A549 (cell line): ENCODE results near the gene ADAMTS12. TPM values are rescaled to one million over a fixed set of nuclear protein-coding genes. Genes with fewer than 3 reads are reported as not detected.

Experiments used
- ATAC-seq, 2 experiments: fragments of 200-7000 bp in 1 of 2; fragments of >200 bp in 1 of 2; cut with Nextera tagmentation in 1 of 2; cut with Tn5 transposase in 1 of 2; 3 replicates each; pipeline versions ENCODE4 v1.8.0 to v1.9.1; 2018 to 2020; ENCODE audit warnings: mild to moderate bottlenecking in 1 of 2, moderate library complexity in 1 of 2
- CTCF ChIA-PET: fragments of 300-600 bp; sonication (Branson Sonifier 250); formaldehyde crosslinking; extraction: SDS; loops from one replicate; lab custom pipeline; 2021; ENCODE audit warnings: antibody characterized with exemption, inconsistent platforms; lab: Yijun Ruan, JAX
- POLR2A ChIA-PET: fragments of 350-600 bp; formaldehyde crosslinking; extraction: SDS; loops from one replicate; lab custom pipeline; 2021; ENCODE audit warnings: antibody characterized with exemption, inconsistent platforms; lab: Yijun Ruan, JAX
- DNase-seq, 2 experiments: peaks; one replicate each; pipeline versions ENCODE4 v3.0.0 to v3.0.0-alpha.2; 2011 to 2016; ENCODE audit warnings: low read depth in 1 of 2, low spot score in 1 of 2
- FAIRE-seq: peaks from 2 replicates; lab custom pipeline; 2011; peaks lifted over from hg19 to GRCh38; lab: Jason Lieb, UNC
- H3K27ac ChIP-seq, 2 experiments: fragments of >200 bp; sonication (Bioruptor Twin); formaldehyde crosslinking; 3 replicates each; pipeline ENCODE4 v1.5.1; 2016 to 2017
- H3K4me1 ChIP-seq: fragments of >200 bp; sonication (Bioruptor Twin); formaldehyde crosslinking; 3 replicates; pipeline ENCODE4 v1.6.1; 2016
- H3K4me2 ChIP-seq: fragments of >200 bp; sonication (Bioruptor Twin); formaldehyde crosslinking; 3 replicates; pipeline ENCODE4 v1.6.1; 2016
- H3K4me3 ChIP-seq: fragments of >200 bp; sonication (Bioruptor Twin); formaldehyde crosslinking; 3 replicates; pipeline ENCODE4 v1.5.1; 2016
- H3K9me3 ChIP-seq: fragments of >200 bp; sonication (Bioruptor Twin); formaldehyde crosslinking; 3 replicates; pipeline ENCODE4 v1.6.1; 2016
- ATOH8 ChIP-seq: fragments of 250-450 bp; sonication (Bioruptor Pico); IDR thresholded peaks from 2 replicates; pipeline ENCODE4 v1.5.0; 2020; ENCODE audit warnings: low read depth, mild to moderate bottlenecking, moderate library complexity
- BHLHE40 ChIP-seq: IDR thresholded peaks from 2 replicates; pipeline ENCODE4 v1.6.1; 2012; ENCODE audit warnings: low read depth, low read length, inconsistent platforms
- CBX8 ChIP-seq: fragments of 200-600 bp; sonication (generic); IDR thresholded peaks from 2 replicates; pipeline ENCODE4 v1.6.1; 2016
- CEBPB ChIP-seq, 2 experiments: fragments of >200 bp in 1 of 2; sonication (Bioruptor Twin) in 1 of 2; formaldehyde crosslinking in 1 of 2; IDR thresholded peaks; 2 replicates each; pipeline ENCODE4 v1.6.1; 2012 to 2016
- CHD2 ChIP-seq: fragments of 150-350 bp; IDR thresholded peaks from 2 replicates; pipeline ENCODE4 v1.6.1; 2014; ENCODE audit warnings: low read length; ENCODE audit not compliant: partially characterized antibody
- E2F6 ChIP-seq: IDR thresholded peaks from 2 replicates; pipeline ENCODE4 v1.6.1; 2012; ENCODE audit warnings: low read depth, borderline replicate concordance
- EHMT2 ChIP-seq: fragments of 200-600 bp; sonication (generic); IDR thresholded peaks from 2 replicates; pipeline ENCODE4 v1.6.1; 2016; ENCODE audit warnings: antibody characterized with exemption, low read depth, mild to moderate bottlenecking, moderate library complexity
- ESRRA ChIP-seq: fragments of 150-350 bp; IDR thresholded peaks from 2 replicates; pipeline ENCODE4 v1.6.1; 2014; ENCODE audit warnings: mild to moderate bottlenecking, low read length, borderline replicate concordance
- HMGXB4 ChIP-seq: fragments of 250-450 bp; sonication (Bioruptor Pico); IDR thresholded peaks from 2 replicates; pipeline ENCODE4 v1.5.0; 2021; ENCODE audit warnings: mild to moderate bottlenecking, moderate library complexity, borderline replicate concordance
- HOXA7 ChIP-seq: fragments of 250-450 bp; sonication (Bioruptor Pico); IDR thresholded peaks from 2 replicates; pipeline ENCODE4 v1.5.0; 2020; ENCODE audit warnings: mild to moderate bottlenecking, moderate library complexity
- HOXB5 ChIP-seq: fragments of 250-450 bp; sonication (Bioruptor Pico); IDR thresholded peaks from 2 replicates; pipeline ENCODE4 v1.5.0; 2020; ENCODE audit warnings: mild to moderate bottlenecking, moderate library complexity
- JUN ChIP-seq, 2 experiments: fragments of >200 bp; sonication (Bioruptor Twin); formaldehyde crosslinking; IDR thresholded peaks; 2 replicates in 1 of 2; 3 replicates in 1 of 2; pipeline ENCODE4 v1.6.1; 2016 to 2017
- KDM1A ChIP-seq: fragments of 200-600 bp; sonication (generic); IDR thresholded peaks from 2 replicates; pipeline ENCODE4 v1.6.1; 2016; ENCODE audit warnings: low read depth, mild to moderate bottlenecking
- MYC ChIP-seq: IDR thresholded peaks from 2 replicates; pipeline ENCODE4 v1.6.1; 2012; ENCODE audit warnings: mild to moderate bottlenecking, inconsistent platforms, low read length, improper control_type of control experiment, borderline replicate concordance
- PHF8 ChIP-seq: fragments of 200-600 bp; sonication (generic); IDR thresholded peaks from 2 replicates; pipeline ENCODE4 v1.6.1; 2016; ENCODE audit warnings: low read depth, mild to moderate bottlenecking, antibody characterized with exemption, moderate library complexity, borderline replicate concordance
- POLR2A ChIP-seq: IDR thresholded peaks from 2 replicates; pipeline ENCODE4 v1.6.1; 2012; ENCODE audit warnings: mild to moderate bottlenecking, low read length
- POLR2AphosphoS2 ChIP-seq: conservative IDR thresholded peaks from 2 replicates; pipeline ENCODE4 v1.6.1; 2012; ENCODE audit warnings: low read length, improper control_type of control experiment, inconsistent platforms
- RARB ChIP-seq: fragments of 250-450 bp; sonication (Bioruptor Pico); IDR thresholded peaks from 2 replicates; pipeline ENCODE4 v1.8.0; 2021; ENCODE audit warnings: mild to moderate bottlenecking, moderate library complexity
- RCOR1 ChIP-seq: fragments of 150-350 bp; IDR thresholded peaks from 2 replicates; pipeline ENCODE4 v1.6.1; 2014; ENCODE audit warnings: antibody characterized with exemption, low read length, low read depth
- RFX5 ChIP-seq: fragments of 450-650 bp; IDR thresholded peaks from 2 replicates; pipeline ENCODE4 v1.7.1; 2014; ENCODE audit warnings: antibody characterized with exemption, mild to moderate bottlenecking, moderate library complexity
- SREBF2 ChIP-seq: fragments of 450-650 bp; IDR thresholded peaks from 2 replicates; pipeline ENCODE4 v1.6.1; 2014; ENCODE audit warnings: mild to moderate bottlenecking, moderate library complexity
- TFCP2L1 ChIP-seq: fragments of 250-450 bp; sonication (Bioruptor Pico); IDR thresholded peaks from 2 replicates; pipeline ENCODE4 v1.5.0; 2021; ENCODE audit warnings: mild to moderate bottlenecking
- TP53 ChIP-seq: fragments of 250-450 bp; sonication (Bioruptor Pico); IDR thresholded peaks from 2 replicates; pipeline ENCODE4 v1.5.0; 2021; ENCODE audit warnings: mild to moderate bottlenecking, moderate library complexity
- USF2 ChIP-seq: fragments of 450-650 bp; IDR thresholded peaks from 2 replicates; pipeline ENCODE4 v1.6.1; 2014; ENCODE audit warnings: antibody characterized with exemption
- ZFP36 ChIP-seq: fragments of 450-650 bp; IDR thresholded peaks from 2 replicates; pipeline ENCODE4 v1.6.1; 2014; ENCODE audit warnings: borderline replicate concordance; ENCODE audit not compliant: partially characterized antibody
- ZNF302 ChIP-seq: fragments of 250-450 bp; sonication (Bioruptor Pico); IDR thresholded peaks from 2 replicates; pipeline ENCODE4 v1.9.0; 2021; ENCODE audit warnings: inconsistent platforms, mild to moderate bottlenecking, moderate library complexity
- ZSCAN20 ChIP-seq: fragments of 250-450 bp; sonication (Bioruptor Pico); IDR thresholded peaks from 2 replicates; pipeline ENCODE4 v1.8.0; 2022; ENCODE audit warnings: mild to moderate bottlenecking, moderate library complexity
- WGBS: methylation state at CpG from one replicate; pipeline ENCODE4 v1.1.6; 2017; ENCODE audit errors: missing lambda C conversion rate; 5-methylcytosine and 5-hydroxymethylcytosine counted together
- polyA plus RNA-seq, 4 experiments: library from polyadenylated mRNA; depleted of rRNA in 3 of 4; stranded (reverse); fragments of >200 nt; fragmentation: RNase III in 1 of 4; extraction: RNeasy Plus Mini Kit Qiagen cat#74134 plus additional on column Dnase treatment in 1 of 4; gene quantifications; 2 replicates in 3 of 4; 3 replicates in 1 of 4; pipeline ENCODE4 v1.2.3, GENCODE V29; 2011 to 2017
- TF ChIP-seq, protein P1 (sequence below): fragments of 150-350 bp; IDR thresholded peaks from 2 replicates; pipeline ENCODE4 v1.6.1; 2014; ENCODE audit warnings: low read depth, mild to moderate bottlenecking, low read length
- TF ChIP-seq, protein P2 (sequence below): fragments of 200-600 bp; sonication (generic); IDR thresholded peaks from 2 replicates; pipeline ENCODE4 v1.6.1; 2016; ENCODE audit warnings: antibody characterized with exemption, mild to moderate bottlenecking, moderate library complexity
- TF ChIP-seq, protein P3 (sequence below): fragments of >200 bp; sonication (Bioruptor Twin); formaldehyde crosslinking; IDR thresholded peaks from 2 replicates; pipeline ENCODE4 v1.6.1; 2016

The ADAMTS12 gene
- polyA plus RNA-seq, 2 of the 4 experiments (the other 2 are of a cell fraction), result 4.8 to 6.8 TPM

DNA sequence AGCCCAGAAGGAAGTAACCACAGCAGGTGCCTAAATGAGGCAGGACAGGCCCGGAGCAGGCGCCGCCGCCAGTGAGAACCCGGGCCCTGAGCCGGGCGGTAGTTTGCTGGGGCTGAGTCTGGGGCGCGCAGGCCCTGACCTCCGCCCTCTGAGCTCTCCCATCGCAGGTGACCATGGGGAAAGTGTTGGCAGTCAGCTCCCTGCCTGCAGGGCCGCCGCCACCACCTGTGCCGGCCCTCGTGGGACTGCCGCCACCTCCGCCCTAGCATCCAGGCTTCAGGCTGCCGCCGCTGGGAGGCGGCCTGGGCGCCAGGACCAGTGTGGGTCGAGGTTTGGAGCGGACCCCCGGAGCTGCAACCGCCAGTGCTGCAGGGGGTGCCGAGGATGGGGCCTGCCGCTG lies 389.9 kb downstream of the ADAMTS12 start:
- Histone ChIP-seq H3K9me3 (no peaks in the 10 kb centered on the region), H3K4me3 (no peak overlapping the region), H3K4me2 (no peak overlapping the region), H3K27ac (no peak overlapping the region), H3K4me1 (no peaks in the 10 kb centered on the region)
- 75% methylated on average over 12 of the region's 27 CpGs for WGBS
- POLR2A ChIA-PET, result no interaction called here
- FAIRE-seq, result no peak
- CTCF ChIA-PET, result no interaction called here
- no peak for DNase-seq
- no peak for ATAC-seq
- TF ChIP-seq JUN (IDR thresholded peaks at IDR 0.05), result no peak
- no peak for TF ChIP-seq EHMT2
- TF ChIP-seq BHLHE40, result no peak
- TF ChIP-seq CBX8, result no peak
- no peak for TF ChIP-seq TFCP2L1
- no peak for TF ChIP-seq HMGXB4
- TF ChIP-seq USF2, result no peak
- no peak for TF ChIP-seq POLR2A
- TF ChIP-seq, protein P1, sequence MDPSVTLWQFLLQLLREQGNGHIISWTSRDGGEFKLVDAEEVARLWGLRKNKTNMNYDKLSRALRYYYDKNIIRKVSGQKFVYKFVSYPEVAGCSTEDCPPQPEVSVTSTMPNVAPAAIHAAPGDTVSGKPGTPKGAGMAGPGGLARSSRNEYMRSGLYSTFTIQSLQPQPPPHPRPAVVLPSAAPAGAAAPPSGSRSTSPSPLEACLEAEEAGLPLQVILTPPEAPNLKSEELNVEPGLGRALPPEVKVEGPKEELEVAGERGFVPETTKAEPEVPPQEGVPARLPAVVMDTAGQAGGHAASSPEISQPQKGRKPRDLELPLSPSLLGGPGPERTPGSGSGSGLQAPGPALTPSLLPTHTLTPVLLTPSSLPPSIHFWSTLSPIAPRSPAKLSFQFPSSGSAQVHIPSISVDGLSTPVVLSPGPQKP, result no peak
- TF ChIP-seq ATOH8 (CRISPR knock-in tag), result no peak
- TF ChIP-seq SREBF2, result no peak
- no peak for TF ChIP-seq TP53 (CRISPR knock-in tag)
- no peak for TF ChIP-seq RARB (CRISPR knock-in tag)
- no peak for TF ChIP-seq KDM1A
- TF ChIP-seq CHD2, result no peak
- no peak for TF ChIP-seq HOXB5 (CRISPR knock-in tag)
- no peak for TF ChIP-seq RCOR1
- TF ChIP-seq E2F6, result no peak
- TF ChIP-seq MYC, result no peak

DNA sequence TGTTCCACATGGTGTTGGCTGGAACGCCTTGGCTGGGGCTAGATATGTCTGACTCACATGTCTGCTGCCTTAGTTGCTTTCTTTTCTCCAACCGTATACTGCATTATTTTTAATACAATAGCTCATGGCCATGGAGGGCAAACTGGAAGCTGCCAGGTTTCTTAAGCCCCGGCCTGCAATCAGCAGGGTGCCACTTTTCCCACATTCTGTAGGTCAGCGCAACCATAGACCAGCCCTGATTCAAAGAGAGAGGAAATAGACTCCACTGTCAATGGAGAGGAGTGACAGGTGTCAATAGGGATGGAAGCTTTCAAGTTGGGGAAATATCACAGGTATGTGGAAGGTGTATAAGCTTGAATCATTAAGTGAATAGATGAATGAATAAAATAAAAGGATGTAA lies 390.5 kb downstream of the ADAMTS12 start:
- Histone ChIP-seq H3K4me3 (no peak overlapping the region), H3K4me2 (no peak overlapping the region), H3K9me3 (no peaks in the 10 kb centered on the region), H3K4me1 (no peaks in the 10 kb centered on the region), H3K27ac (no peak overlapping the region)
- CTCF ChIA-PET, result no interaction called here
- WGBS, result 75% methylated on average over 4 of the region's 4 CpGs
- POLR2A ChIA-PET, result no interaction called here
- DNase-seq, result no peak
- no peak for ATAC-seq
- FAIRE-seq, result no peak
- TF ChIP-seq CBX8 (no peak), EHMT2 (no peak), RFX5 (no peak), HOXA7 (no peak), KDM1A (no peak), ZNF302 (CRISPR knock-in tag) (no peak), ESRRA (no peak), PHF8 (no peak), CEBPB (IDR thresholded peaks at IDR 0.05) (no peak), POLR2AphosphoS2 (no peak), HOXB5 (CRISPR knock-in tag) (no peak), ZFP36 (no peak), MYC (no peak), E2F6 (no peak), ZSCAN20 (no peak)
- TF ChIP-seq, protein P2, sequence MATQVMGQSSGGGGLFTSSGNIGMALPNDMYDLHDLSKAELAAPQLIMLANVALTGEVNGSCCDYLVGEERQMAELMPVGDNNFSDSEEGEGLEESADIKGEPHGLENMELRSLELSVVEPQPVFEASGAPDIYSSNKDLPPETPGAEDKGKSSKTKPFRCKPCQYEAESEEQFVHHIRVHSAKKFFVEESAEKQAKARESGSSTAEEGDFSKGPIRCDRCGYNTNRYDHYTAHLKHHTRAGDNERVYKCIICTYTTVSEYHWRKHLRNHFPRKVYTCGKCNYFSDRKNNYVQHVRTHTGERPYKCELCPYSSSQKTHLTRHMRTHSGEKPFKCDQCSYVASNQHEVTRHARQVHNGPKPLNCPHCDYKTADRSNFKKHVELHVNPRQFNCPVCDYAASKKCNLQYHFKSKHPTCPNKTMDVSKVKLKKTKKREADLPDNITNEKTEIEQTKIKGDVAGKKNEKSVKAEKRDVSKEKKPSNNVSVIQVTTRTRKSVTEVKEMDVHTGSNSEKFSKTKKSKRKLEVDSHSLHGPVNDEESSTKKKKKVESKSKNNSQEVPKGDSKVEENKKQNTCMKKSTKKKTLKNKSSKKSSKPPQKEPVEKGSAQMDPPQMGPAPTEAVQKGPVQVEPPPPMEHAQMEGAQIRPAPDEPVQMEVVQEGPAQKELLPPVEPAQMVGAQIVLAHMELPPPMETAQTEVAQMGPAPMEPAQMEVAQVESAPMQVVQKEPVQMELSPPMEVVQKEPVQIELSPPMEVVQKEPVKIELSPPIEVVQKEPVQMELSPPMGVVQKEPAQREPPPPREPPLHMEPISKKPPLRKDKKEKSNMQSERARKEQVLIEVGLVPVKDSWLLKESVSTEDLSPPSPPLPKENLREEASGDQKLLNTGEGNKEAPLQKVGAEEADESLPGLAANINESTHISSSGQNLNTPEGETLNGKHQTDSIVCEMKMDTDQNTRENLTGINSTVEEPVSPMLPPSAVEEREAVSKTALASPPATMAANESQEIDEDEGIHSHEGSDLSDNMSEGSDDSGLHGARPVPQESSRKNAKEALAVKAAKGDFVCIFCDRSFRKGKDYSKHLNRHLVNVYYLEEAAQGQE, result no peak
- TF ChIP-seq, protein P3, sequence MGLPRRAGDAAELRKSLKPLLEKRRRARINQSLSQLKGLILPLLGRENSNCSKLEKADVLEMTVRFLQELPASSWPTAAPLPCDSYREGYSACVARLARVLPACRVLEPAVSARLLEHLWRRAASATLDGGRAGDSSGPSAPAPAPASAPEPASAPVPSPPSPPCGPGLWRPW, result no peak
